Measurements from ENCODE around the gene FHIT.

FHIT gene

DNA sequence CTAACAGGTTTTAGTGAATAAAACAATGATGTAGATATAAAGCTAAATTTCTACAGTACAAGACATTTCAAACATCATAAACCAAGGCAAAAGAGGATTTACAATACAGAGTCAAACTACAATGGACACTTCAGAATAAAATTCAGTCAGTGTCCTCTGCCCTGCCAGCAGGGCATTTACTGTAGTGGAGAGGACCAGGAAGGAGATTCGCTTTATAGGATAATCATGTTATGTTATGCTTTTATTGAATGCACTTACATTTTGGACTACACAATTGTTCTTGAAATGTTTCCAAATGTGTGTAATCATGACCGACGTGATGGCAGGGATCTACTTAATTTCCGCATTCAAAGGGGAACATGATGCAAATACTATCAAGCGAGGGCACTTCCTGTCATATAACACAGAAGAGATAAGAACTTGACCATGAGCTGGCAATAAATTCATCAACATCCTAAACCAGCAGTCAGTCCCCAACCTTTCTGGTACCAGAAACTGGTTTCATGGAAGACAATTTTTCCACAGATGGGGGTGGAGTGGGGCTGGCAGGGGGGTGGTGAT lies 925.6 kb downstream of the FHIT start:
- DNase-seq (ENCODE audit: low read depth): no peak

DNA sequence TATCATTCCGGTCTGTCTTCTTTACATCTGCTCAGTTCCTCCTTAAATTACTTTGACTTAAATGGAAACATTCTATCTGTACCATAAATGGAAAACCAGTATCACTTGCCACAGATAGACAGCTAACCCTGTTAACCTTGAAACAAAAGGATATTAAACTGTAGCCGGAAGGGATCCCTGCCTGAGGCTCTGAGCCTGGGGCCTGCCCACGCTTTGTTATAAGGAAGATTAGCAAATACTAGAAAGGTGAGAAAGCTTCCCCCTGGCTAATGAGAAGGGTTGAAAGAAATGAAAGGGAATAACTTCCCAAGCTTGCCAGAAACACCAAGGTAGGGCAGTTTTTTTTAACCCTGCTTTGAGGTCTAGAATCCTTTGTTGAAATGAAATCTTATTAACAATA lies 927.6 kb downstream of the FHIT start:
- DNase-seq (ENCODE audit: low read depth): no peak

DNA sequence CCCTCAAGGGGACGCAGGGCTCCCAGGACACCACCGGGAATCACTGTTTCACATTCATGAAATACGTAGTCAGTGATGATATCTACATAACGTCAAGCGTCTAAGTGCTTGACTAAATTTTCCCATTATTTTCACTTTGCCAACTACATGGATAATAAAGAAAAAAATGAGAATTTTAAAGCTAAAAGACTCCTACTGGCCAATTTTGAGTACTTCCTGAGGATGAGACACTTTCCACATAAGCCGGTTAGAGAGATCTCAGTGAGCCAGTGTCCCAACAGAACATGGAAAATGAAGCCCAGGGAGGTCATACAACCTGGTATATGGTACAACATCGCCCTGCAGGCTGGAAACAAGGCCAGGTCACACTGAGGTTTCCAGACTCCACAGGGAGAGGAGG lies 928.1 kb downstream of the FHIT start:
- no peak for DNase-seq (ENCODE audit: low read depth)

DNA sequence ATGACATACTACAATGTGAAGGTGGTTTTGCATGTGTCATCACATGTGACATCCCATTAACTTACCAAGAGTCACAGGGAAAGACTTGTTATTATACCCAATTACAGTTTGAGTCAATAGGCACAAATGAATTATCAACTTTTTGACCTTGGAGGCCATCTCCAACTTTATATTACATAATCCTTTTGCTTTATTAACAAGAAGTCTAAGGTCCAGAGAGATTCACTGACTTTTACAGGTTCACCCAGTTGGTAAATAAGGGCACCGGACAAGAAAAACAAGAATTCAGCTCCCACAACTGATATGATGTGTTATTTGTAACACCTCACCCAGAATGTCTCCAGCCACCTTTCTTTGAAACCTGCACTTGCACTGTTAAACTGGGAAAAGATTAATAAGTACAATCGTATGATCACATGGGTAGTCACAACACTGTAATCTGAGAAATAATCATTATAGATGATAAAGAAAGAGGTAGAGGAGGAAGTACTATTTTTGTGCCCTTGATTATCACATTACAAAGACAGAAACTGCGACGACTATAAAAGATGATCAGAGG lies 928.9 kb downstream of the FHIT start:
- DNase-seq (ENCODE audit: low read depth): no peak

DNA sequence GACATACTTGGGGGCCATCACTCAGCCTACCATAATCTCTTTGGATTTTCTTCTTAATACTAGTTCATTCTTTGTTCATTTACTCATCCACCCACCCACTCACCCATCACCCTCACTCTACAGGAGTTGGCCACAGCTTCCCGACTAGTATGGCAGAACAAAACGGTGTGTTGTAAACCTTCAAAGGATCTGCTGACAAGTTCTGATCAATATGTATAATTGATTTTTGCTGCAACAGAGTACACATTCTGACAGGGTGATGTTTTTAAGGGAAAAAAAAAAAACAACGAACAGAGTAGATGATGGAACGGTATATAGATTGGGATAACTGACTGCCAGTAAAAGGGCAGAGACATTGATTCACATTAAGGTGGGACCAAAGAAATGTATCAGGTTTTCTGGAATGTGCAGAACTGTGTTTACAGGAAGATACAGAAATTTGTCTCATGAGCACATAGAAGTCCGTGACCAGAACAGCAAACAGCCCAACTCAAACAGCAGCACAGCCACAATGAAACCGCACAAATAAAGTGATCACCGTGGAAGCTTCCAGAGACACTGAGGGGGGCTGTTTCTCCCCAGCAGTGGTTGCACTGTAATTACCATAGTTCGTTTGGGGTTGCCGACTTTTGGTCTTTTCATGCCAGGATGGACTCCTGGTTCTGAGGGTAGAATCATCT lies 931.9 kb downstream of the FHIT start:
- no peak for DNase-seq (ENCODE audit: low read depth)

DNA sequence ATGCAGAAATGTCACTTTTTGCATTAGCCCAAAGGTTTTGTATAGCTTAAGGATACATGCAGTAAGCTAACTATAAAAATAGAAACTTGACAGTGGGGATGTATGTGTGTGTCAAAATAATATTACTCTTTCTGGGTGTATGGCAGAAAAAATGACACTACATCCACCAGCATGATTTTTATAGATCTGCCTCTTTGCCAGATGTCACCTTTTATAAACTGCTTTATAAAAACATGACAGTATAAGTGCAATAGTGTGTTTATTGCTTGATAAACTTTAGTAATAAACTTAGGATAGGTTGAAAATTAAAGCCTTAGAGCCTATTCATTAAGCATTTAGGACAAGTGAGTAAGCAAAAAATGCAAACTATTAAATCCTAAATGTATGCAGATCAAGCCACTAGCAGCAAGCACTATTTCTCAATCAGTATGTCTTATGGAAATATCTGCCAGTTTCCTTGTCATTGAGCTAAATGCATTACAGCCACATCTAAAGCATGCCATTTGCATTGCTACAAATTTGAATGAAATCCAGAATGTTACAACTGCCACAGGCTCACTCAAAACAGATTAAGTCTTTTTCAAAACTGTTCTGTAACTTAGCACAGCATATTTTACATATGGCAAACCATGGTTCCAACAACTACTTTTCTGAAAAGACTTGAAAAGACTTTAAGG lies 935.0 kb downstream of the FHIT start:
- DNase-seq (ENCODE audit: low read depth): no peak

DNA sequence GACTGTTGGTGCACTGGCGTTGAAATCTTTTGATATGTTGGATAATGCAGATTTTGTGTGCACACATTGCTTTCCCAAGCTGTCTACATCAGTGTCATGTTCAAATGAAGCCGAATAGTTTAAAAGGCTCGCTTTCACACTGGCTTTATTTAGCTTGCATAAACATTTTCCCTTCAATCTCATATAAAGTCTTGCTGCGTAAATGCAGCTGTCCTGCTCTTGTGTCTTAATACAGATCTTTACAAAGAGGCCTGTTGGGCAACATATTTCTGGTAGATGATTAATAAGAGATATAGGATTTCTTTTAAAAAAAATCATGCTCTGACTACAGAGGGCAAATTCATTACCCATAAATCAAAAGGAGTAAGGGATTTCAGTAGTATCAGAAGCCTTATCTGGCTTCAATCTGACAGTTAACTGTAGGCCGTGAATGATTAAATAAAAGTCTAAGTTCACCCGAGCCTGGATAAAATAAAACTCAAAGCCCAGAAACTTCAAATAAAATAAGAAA lies 937.2 kb downstream of the FHIT start:
- DNase-seq (ENCODE audit: low read depth): no peak

DNA sequence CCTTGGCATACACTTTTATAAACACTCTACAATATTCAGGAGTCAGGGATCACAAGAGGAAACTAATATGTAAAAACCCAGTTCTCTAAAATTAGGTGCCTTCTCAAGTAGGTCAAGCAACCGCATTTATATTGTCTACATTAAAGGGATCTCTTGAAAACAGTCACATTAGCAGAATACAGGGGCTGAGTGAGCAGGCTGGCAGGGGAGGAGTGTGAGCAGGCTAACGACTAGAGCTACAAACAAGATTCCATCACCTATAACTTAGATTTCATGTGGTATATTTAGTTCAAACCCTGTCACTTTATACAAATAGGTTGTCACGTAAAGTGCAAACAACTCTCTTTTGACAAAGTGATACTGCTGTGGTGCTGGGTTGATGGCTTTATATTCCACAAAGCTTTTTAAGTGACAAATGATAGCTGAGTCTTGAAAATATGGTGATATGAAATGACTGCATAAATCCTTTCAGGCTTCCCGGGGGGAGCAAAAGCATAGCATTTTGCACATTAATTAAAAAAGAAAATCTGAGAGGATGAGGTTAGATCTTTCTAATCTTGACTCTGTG lies 937.9 kb downstream of the FHIT start:
- DNase-seq (ENCODE audit: low read depth): no peak

DNA sequence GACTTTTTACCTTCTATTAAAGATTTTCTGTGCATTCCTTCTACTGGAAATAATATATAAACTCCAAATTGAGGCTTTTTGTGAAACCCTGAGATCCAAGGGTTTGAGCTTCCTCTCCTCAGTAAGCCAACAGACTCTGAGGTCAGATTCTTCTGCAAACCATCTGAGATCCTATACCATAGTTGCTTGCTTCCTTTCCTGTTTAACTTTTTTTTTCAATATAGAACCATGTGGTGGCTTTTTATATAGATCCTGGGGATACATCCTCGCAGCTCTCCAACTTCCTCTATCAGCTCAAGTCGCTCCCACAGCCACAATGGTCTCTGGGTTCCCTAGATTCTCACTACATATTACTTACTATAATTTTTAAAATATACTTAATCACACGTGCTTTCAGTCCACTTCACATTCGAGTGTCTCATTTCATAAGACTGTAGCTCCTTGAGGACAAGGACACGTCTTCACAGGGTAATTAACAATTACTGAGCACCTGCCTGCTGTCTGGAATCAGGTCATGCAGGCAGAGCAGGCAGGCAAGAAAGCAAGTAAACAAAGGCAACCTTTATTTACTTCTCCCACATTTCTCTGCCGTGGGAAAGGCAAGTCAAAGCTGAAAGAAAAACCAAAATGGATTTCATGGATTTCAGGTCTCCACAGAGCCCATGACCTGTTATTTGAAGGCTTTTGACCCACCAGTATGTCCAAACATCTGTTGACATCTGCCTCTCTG lies 941.5 kb downstream of the FHIT start:
- DNase-seq (ENCODE audit: low read depth): no peak

DNA sequence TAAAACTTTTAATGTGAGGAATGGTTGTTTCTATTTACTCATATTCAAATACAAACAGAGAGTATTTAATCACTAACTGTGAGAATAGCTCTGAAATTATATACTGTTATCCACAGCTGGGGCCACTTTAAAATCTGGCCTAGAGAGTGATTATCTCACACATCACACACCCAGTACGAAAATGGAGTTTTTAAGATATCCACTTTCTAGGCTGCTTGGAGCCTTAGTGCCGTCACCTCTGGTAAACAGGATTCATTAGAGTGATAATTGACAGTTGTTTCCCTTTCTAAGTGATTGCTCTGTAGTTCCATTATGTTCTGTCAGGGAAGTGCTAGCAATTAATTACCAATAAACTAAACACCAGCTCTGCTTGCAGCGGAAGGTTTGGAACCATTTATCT lies 942.4 kb downstream of the FHIT start:
- no peak for DNase-seq (ENCODE audit: low read depth)

DNA sequence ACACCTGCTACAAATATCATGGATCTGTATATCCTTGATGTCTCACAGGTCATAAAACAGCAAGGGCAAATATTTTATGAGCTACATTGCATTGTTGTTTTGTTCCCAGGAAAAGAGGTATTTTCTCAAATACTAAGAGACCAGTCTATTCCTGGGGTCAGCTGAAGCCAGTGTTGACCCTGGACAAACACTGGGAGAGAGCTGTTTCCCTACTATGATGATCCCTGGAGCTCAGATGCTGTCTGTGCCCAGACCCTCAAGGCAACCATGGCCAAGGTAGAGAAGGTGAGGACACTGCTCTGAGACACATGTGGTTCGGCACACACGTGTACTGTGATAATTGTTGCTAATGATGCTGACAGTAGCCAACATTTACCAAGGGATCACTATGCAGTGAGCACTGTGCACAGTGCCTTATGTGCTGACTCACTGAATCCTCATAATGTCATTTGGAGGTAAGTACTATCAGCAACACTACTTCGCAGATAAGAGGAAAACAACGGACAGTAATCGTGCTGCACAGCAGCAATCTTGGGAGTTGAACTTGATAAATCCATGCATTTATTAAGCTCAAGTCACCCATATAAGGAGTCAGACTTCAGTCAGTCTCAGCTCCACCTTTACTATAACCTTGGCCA lies 943.6 kb downstream of the FHIT start:
- DNase-seq (ENCODE audit: low read depth): no peak

DNA sequence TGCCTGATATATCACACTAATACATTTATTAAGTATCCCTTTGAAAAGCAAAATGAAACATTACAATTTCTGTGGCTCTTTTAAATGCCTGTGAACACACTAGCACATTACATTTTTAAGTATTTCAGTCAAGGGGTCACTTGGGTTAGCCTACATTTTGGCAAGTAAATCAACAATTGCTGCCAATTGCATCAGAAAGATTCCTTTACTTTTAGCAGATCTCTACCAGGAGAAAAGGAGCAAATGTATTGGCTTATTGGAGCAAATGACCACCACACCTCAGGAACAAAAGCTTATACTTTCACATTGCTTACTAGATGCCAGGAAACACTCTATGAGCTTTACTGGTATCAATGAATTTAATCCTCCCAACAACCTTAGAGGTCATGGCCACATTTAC lies 947.1 kb downstream of the FHIT start:
- no peak for DNase-seq (ENCODE audit: low read depth)

DNA sequence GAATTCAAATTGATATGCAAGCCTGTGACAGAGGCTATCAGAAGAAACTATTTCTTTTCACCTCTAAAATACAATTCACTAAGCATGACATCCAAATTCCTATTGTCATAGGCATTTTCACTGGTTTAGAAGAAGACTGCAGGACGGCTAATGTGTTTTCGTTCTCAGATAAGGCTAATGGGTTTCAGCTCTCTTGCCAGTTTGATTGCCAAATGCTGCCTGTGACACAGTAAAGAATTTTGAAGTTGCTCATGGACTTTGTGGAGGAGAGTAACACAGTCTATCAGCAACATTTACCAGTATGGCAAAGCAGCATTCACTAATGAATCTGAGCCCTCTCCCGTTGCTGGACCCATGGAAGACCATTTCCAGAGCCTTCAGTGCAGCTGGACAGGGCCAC lies 948.1 kb downstream of the FHIT start:
- no peak for DNase-seq (ENCODE audit: low read depth)

DNA sequence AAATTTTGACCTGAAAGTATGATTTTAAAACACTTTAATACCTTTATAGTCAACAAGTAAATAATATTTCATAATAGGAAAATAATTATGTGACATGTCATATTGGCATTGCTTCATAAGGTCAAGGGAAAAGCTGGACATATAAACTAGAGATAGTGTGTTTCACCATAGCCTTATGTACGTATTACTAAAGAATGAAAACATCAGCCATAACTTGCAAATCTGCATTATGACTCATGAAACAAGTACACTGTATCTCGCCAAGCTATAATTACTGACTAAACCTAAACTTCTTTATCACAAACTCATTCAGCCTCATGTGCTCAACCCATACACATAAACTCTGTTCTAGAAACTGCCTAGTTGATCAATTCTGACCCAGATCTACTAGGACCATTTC lies 950.1 kb downstream of the FHIT start:
- no peak for DNase-seq (ENCODE audit: low read depth)

DNA sequence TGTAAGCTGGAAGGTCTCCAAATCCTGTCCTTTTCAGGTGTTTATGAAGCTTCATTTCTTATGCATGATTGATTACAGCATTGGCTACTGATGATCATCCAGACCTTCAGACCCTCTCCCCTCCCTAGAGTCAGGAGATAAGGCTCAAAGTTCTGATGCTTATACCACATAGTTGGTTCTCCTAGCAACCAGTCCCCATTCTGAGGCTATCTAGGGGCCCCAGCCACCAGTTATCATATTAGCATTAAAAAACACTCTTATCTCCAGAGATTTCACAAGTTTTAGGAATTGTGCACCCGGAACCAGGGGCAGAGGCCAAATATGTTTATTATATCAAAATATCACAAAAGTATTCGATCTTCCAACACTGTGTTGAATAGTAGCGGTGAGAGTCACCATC lies 953.1 kb downstream of the FHIT start:
- DNase-seq (ENCODE audit: low read depth): no peak

DNA sequence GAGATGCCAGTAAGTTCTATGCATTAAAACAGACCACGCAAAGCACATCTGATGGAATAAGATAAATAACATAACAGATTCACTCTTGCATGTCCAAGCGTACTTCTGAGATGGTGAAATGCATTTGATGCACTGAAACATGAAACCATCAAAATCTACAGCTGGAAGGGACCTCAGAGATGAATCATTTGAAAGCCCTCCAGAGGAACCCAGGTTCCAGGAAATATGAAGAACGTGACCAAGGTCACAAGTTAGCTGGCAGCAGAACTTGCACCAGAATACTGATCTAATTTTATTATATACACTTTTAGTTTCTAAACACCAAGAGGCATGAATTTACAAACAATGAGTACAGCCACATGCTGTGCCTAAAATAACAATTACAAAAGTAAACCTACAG lies 957.1 kb downstream of the FHIT start:
- DNase-seq (ENCODE audit: low read depth): no peak

DNA sequence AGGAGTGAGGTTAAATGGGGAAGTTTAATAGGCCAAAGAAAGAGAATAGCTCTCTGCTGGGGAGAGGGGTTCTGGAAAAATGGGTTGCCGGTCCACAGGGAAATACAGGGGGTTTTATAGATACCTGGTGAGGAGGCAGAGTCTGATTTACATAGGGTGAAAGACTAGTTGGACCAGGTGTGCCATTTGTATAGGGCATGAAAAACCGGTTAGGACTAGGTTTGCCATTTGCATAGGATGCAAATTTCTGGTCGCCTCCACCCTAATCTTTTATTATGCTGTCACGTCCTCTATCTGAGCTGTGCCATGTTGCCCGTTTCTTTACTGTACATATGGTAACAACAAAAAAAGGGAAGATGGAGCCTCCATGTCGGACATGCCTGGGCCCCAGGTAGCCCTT lies 960.1 kb downstream of the FHIT start:
- no peak for DNase-seq (ENCODE audit: low read depth)

DNA sequence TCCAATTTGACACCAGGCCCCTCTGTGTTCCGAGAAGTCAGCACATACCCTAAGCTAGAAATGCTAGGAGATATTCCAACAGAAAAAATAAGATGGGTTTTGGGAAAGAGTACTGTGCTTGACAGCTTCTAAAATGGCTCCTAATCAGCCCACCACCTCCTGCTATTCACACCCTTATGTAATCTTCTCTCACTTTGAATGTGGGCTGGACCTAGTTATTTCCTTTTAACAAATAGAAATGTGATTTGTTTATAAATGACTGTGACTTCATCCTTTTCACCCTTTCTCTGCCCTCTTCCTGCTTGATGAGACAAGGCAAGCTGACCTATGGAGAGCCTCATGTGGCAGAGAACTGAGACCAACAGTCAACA lies 961.1 kb downstream of the FHIT start:
- no peak for DNase-seq (ENCODE audit: low read depth)

DNA sequence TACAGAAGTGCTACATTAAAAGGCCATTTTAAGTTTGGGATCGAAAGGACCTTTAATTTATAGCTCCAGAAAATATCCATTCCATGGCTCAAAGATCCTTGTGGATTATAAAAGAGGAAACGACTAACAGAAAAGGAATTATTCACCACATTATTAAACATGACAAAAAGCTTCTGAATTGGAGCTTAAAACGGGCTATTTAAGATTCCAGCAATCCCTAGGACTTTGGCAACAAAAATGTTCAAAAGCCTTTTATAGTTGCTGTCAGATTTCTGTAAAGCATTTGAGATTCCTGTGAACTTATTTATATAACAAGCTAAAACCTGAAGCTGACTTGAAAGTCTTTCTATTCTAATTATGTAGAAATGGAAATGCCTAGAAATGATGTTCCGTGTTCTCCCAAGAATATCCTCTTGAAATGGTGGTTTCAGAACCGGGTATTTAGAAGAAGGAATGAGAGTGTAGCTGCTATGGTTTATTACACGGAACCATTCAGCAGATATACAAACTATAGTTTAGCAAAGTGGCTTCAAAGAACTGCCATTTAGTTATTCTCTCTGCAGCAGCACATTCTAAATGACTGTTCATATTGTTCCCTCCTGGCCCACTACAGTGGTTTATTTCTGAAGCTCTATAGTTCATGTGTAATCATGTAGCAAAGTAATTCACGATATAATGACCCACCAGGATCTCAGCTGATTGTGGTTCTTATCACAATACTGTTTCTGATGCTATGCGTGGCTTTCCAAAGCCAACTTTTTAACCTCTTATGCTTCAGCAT lies 961.7 kb downstream of the FHIT start:
- no peak for DNase-seq (ENCODE audit: low read depth)

DNA sequence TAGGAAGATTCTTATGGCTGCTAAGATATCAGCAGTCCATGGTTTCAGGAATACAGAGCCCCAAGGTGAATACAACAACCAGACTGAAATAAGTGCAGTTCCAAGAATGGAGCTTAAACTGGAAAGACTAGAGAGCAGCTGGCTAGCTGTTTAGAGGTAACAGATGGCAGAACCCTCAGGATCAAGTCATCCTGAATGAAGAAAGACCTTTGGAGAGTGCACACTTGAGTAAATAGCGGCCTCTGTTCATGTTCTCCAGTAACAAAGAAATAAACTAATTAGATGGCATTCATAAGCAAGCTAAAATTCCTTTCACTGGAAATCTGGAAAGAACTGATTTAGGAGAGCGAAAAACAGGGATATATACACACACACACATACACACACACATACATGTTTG lies 968.4 kb downstream of the FHIT start:
- DNase-seq (ENCODE audit: low read depth): no peak

DNA sequence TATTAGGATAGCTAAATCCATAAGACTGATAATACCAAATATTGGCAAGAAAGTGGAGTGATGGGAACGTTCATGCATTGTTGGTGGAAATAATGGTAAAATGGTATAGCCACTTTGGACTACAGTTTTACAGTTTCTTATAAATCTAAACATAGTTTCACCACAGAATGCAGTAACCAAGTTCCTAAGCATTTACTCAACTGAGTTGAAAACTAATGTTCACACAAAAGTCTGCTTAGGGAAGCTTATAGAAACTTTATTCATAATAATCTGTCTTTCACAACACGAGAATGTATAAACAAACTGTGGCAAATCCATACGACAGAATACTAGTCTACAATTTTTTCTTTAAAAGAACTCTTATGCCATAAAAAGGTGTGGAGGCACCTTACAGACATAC lies 969.3 kb downstream of the FHIT start:
- no peak for DNase-seq (ENCODE audit: low read depth)
